HepG2 (cell line): ENCODE results near the gene TMEM107. TPM values are rescaled to one million over a fixed set of nuclear protein-coding genes. Genes with fewer than 3 reads are reported as not detected.

Experiments used
- ATAC-seq: fragments of 200-7000 bp; cut with Tn5 transposase; 3 replicates; pipeline ENCODE4 v1.9.1; 2020; ENCODE audit warnings: mild to moderate bottlenecking, moderate library complexity
- BruUV-seq: library from RNA; stranded (reverse); fragments of 400-500 nt; replicated peaks from 2 replicates; lab custom pipeline; 2021; lab: Mats Ljungman, UMichigan
- CTCF ChIA-PET: fragments of 300-600 bp; formaldehyde crosslinking; extraction: SDS; loops from one replicate; lab custom pipeline; 2021; ENCODE audit warnings: low total read pairs, inconsistent platforms, low intra/inter-chr PET ratio; lab: Yijun Ruan, JAX
- POLR2A ChIA-PET: fragments of 350-600 bp; sonication (Branson Sonifier 250); formaldehyde crosslinking; loops from one replicate; lab custom pipeline; 2020; ENCODE audit warnings: antibody characterized with exemption, inconsistent platforms; lab: Yijun Ruan, JAX
- DNase-seq: peaks from one replicate; pipeline ENCODE4 v3.0.0-alpha.2; 2015; ENCODE audit warnings: low spot score
- FAIRE-seq: peaks from 3 replicates; lab custom pipeline; 2011; peaks lifted over from hg19 to GRCh38; lab: Jason Lieb, UNC
- H2AFZ ChIP-seq: one replicate; pipeline ENCODE4 v1.6.1; 2011; ENCODE audit warnings: low read length, inconsistent platforms
- H3K27ac ChIP-seq: fragments of 300-600 bp; 3 replicates; pipeline ENCODE4 v1.8.0; 2011; ENCODE audit warnings: mixed run types, mild to moderate bottlenecking, mixed read lengths, low read length, inconsistent platforms; ENCODE audit not compliant: insufficient read depth; ENCODE audit errors: extremely low read length
- H3K27me3 ChIP-seq, 2 experiments: fragments of 200-600 bp in 1 of 2; 2 replicates in 1 of 2; 3 replicates in 1 of 2; pipeline versions ENCODE4 v1.6.0 to v1.8.0; 2011; ENCODE audit warnings: low read length in 2 of 2, mild to moderate bottlenecking in 2 of 2, moderate library complexity in 2 of 2, inconsistent platforms in 1 of 2; ENCODE audit not compliant: insufficient read depth in 2 of 2, control insufficient read depth in 1 of 2
- H3K36me3 ChIP-seq, 2 experiments: fragments of 200-600 bp in 1 of 2; replicated peaks in 1 of 2; 2 replicates in 1 of 2; 3 replicates in 1 of 2; pipeline versions ENCODE4 v1.5.1 to v1.8.0; 2011; ENCODE audit warnings: low read length in 2 of 2, inconsistent platforms in 1 of 2; ENCODE audit not compliant: insufficient read depth in 2 of 2, control insufficient read depth in 1 of 2
- H3K4me1 ChIP-seq: 2 replicates; pipeline ENCODE4 v1.5.1; 2012; ENCODE audit warnings: low read length, inconsistent platforms; ENCODE audit not compliant: insufficient read depth
- H3K4me2 ChIP-seq: 2 replicates; pipeline ENCODE4 v1.6.0; 2011; ENCODE audit warnings: low read depth, low read length, inconsistent platforms
- H3K4me3 ChIP-seq, 3 experiments: fragments of 200-600 bp in 1 of 3; sonication (generic), shearing (Covaris generic) in 1 of 3; replicated peaks in 1 of 3; 2 replicates each; pipeline ENCODE4 v1.5.1; 2011 to 2016; ENCODE audit warnings: low read length in 3 of 3, inconsistent platforms in 2 of 3, low read depth in 2 of 3, mild to moderate bottlenecking in 2 of 3, control low read depth in 1 of 3, mixed read lengths in 1 of 3; ENCODE audit not compliant: insufficient read depth in 1 of 3
- H3K79me2 ChIP-seq: one replicate; pipeline ENCODE4 v1.6.1; 2011; ENCODE audit warnings: low read length, inconsistent platforms; ENCODE audit not compliant: insufficient read depth
- H3K9ac ChIP-seq: 2 replicates; pipeline ENCODE4 v1.6.0; 2011; ENCODE audit warnings: mild to moderate bottlenecking, low read depth, low read length, inconsistent platforms; ENCODE audit not compliant: insufficient read depth
- H3K9me3 ChIP-seq: 2 replicates; pipeline ENCODE4 v1.5.1; 2012; ENCODE audit warnings: mild to moderate bottlenecking, low read length
- H4K20me1 ChIP-seq: 2 replicates; pipeline ENCODE4 v1.6.0; 2011; ENCODE audit warnings: inconsistent platforms, mild to moderate bottlenecking, low read length, moderate library complexity; ENCODE audit not compliant: insufficient read depth
- AHDC1 ChIP-seq: sonication (generic); formaldehyde crosslinking; IDR thresholded peaks from 2 replicates; pipeline ENCODE4 v1.5.1; 2020; ENCODE audit warnings: mild to moderate bottlenecking, missing genetic modification reagents, borderline replicate concordance
- AHR ChIP-seq: IDR thresholded peaks from 2 replicates; pipeline ENCODE4 v1.6.1; 2018; ENCODE audit warnings: missing genetic modification reagents, missing compliant biosample characterization
- HES4 ChIP-seq: sonication (generic); formaldehyde crosslinking; IDR thresholded peaks from 2 replicates; pipeline ENCODE4 v1.9.0; 2021; ENCODE audit warnings: mild to moderate bottlenecking, missing genetic modification reagents, borderline replicate concordance
- KMT2A ChIP-seq: sonication (generic); formaldehyde crosslinking; IDR thresholded peaks from 2 replicates; pipeline ENCODE4 v1.4.0; 2020; ENCODE audit warnings: missing genetic modification reagents
- MXI1 ChIP-seq: IDR thresholded peaks from 3 replicates; pipeline ENCODE4 v1.6.1; 2012; ENCODE audit warnings: low read depth, low read length, inconsistent platforms, borderline replicate concordance
- RORA ChIP-seq: sonication (generic); formaldehyde crosslinking; IDR thresholded peaks from 2 replicates; pipeline ENCODE4 v1.5.0; 2020; ENCODE audit warnings: mild to moderate bottlenecking, missing genetic modification reagents, moderate library complexity
- ZBTB20 ChIP-seq: sonication (generic); formaldehyde crosslinking; IDR thresholded peaks from 2 replicates; pipeline ENCODE4 v1.8.1; 2023; ENCODE audit warnings: missing genetic modification reagents, low read depth, mild to moderate bottlenecking, borderline replicate concordance
- ZFP37 ChIP-seq: sonication (generic); formaldehyde crosslinking; IDR thresholded peaks from 2 replicates; pipeline ENCODE4 v1.4.0; 2020; ENCODE audit warnings: missing genetic modification reagents, borderline replicate concordance
- ZNF280D ChIP-seq: sonication (generic); formaldehyde crosslinking; IDR thresholded peaks from 2 replicates; pipeline ENCODE4 v1.5.1; 2020; ENCODE audit warnings: mild to moderate bottlenecking, missing genetic modification reagents
- ZNF512B ChIP-seq: sonication (generic); formaldehyde crosslinking; IDR thresholded peaks from 2 replicates; pipeline ENCODE4 v1.5.1; 2020; ENCODE audit warnings: missing genetic modification reagents, mild to moderate bottlenecking, borderline replicate concordance
- ZNF672 ChIP-seq: sonication (generic); formaldehyde crosslinking; IDR thresholded peaks from 2 replicates; pipeline ENCODE4 v1.8.1; 2022; ENCODE audit warnings: missing genetic modification reagents
- ZNF883 ChIP-seq: sonication (generic); formaldehyde crosslinking; IDR thresholded peaks from 2 replicates; pipeline ENCODE4 v1.5.1; 2020; ENCODE audit warnings: mild to moderate bottlenecking, missing genetic modification reagents; ENCODE audit errors: not compliant biosample characterization
- WGBS: methylation state at CpG from one replicate; pipeline ENCODE4 v1.1.6; 2017; ENCODE audit warnings: low lambda C conversion rate; 5-methylcytosine and 5-hydroxymethylcytosine counted together
- in situ Hi-C: cut with HindIII; loops from 2 replicates; pipeline ENCODE4 v1.10.0; 2017; ENCODE audit warnings: low pct_unique_long_range_greater_than_20kb; ENCODE audit not compliant: extremely low pct_ligation_motif_present
- intact Hi-C: fragments of 100-400 bp; cut with micrococcal nuclease; formaldehyde crosslinking; loops from one replicate; pipeline ENCODE4 v1.10.0; 2022; ENCODE audit not compliant: unreplicated experiment
- polyA plus RNA-seq, 8 experiments: library from polyadenylated mRNA; depleted of rRNA in 3 of 8; stranded (reverse) in 7 of 8; unstranded in 1 of 8; fragments of >200 nt; fragmentation: Illumina TruSeq in 4 of 8; extraction: Trizol in 4 of 8; gene quantifications; 2 replicates each; pipeline versions ENCODE4 v1.2.1 to v1.2.3, GENCODE V29; 2011 to 2016; ENCODE audit warnings: low read depth in 4 of 8, missing spikeins in 1 of 8, mixed read lengths in 1 of 8; ENCODE audit not compliant: insufficient read depth in 1 of 8
- total RNA-seq, 5 experiments: library from RNA; depleted of rRNA; stranded (reverse); fragments of >200 nt; fragmentation: Illumina TruSeq; extraction: Trizol; gene quantifications; 2 replicates each; pipeline ENCODE4 v1.2.3, GENCODE V29; 2016; ENCODE audit warnings: low read depth in 1 of 5

TMEM107 gene
- total and polyA plus RNA-seq, 2 of the 13 experiments (the other 11 are each of a cell fraction or from before 2014, with no cell fraction given), result 7.2 to 15.3 TPM

GRCh38 chr17:8206536-8206935 lies 30.4 kb upstream of the TMEM107 start:
- H4K20me1 ChIP-seq, result no peaks in the 10 kb centered on the region
- no peak overlapping the region for H2AFZ ChIP-seq
- H3K27me3 ChIP-seq, result no peaks in the 10 kb centered on the region; a peak in 1 of 5 replicates
- ChIA-PET POLR2A (no interaction called here), CTCF (no interaction called here)
- no TSS peak for BruUV-seq
- H3K36me3 ChIP-seq, result peaks cover 1 to 37% of the 10 kb centered on the region in 2 experiments; a peak in 4 of 5 replicates
- no peak for ATAC-seq
- no peak overlapping the region for H3K4me2 ChIP-seq
- FAIRE-seq, result no peak
- no peak overlapping the region for H3K27ac ChIP-seq
- no peaks in the 10 kb centered on the region for H3K9me3 ChIP-seq
- WGBS, result 99% methylated on average over 12 of the region's 12 CpGs
- in situ Hi-C loops (no loop called here), intact Hi-C loops (no loop called here)
- DNase-seq, result no peak
- H3K79me2 ChIP-seq, result peaks cover 28% of the 10 kb centered on the region
- no peak overlapping the region for H3K4me3 ChIP-seq
- H3K4me1 ChIP-seq, result peaks cover 14% of the 10 kb centered on the region
- no peak overlapping the region for H3K9ac ChIP-seq
- TF ChIP-seq RORA (CRISPR knock-in tag), result no peak
- TF ChIP-seq ZNF512B (CRISPR knock-in tag), result no peak
- TF ChIP-seq AHDC1 (CRISPR knock-in tag), result no peak
- no peak for TF ChIP-seq ZNF883 (CRISPR knock-in tag)
- no peak for TF ChIP-seq ZBTB20
- TF ChIP-seq AHR (CRISPR knock-in tag), result no peak
- TF ChIP-seq KMT2A, result no peak
- no peak for TF ChIP-seq ZNF672 (CRISPR knock-in tag)
- no peak for TF ChIP-seq HES4 (CRISPR knock-in tag)
- no peak for TF ChIP-seq MXI1
- no peak for TF ChIP-seq ZFP37 (CRISPR knock-in tag)
- TF ChIP-seq ZNF280D (CRISPR knock-in tag), result no peak
